Astrocyte of the hippocampus (primary cell): ENCODE results near the gene TOP3A.

Source experiments
- DNase-seq: peaks from one replicate; pipeline ENCODE4 v3.0.0; 2011; ENCODE audit warnings: low read depth, low spot score

Gene TOP3A

DNA sequence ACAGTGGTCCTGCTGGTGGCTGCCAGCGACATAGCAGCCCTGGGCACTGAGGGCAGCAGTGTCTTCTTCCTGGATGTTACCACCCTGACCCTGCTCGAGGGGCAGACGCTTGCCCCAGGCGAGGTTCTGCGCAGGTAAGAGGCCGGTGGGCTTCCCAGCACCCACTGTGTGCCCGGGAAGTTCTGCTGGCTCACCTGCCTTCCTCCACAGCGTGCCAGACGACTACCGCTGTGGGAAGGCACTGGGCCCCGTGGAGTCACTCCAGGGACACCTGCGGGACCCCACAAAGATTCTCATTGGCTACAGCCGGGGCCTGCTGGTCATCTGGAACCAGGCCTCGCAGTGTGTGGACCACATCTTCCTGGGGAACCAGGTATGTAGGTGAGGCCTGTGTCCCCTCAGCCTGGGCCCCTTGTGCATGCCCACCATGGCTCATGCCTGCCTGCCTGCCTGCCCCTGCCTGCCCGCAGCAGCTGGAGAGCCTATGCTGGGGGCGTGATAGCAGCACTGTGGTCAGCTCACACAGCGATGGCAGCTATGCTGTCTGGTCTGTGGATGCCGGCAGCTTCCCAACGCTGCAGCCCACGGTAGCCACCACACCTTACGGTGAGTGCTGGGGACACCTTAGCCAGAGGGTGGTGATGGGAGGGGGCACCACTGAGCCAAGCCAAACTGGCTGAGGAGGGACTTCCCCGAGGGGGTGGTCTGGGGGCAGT, 80.8 kb downstream of the TOP3A start:
- DNase-seq, result no peak

DNA sequence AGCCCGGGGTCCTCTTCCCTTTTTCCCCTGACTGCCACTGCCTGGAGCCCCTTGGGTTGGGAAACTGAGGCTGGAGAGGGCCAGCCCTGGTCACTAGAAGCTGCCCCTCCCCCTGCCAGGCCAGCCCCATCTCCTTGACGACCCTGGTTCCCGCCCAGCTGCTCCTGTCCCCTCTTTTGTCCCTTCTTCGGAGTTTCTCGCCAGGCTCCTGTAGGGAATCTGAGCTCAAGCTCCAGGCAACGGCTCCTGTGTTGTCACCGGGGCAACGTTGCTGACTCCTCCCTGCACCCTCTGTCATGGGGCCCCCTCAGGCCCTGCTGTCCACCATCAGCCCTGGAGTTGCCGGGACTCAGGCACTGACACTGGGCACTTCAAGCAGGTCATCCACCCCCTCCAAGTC, 83.6 kb downstream of the TOP3A start:
- DNase-seq, result no peak

DNA sequence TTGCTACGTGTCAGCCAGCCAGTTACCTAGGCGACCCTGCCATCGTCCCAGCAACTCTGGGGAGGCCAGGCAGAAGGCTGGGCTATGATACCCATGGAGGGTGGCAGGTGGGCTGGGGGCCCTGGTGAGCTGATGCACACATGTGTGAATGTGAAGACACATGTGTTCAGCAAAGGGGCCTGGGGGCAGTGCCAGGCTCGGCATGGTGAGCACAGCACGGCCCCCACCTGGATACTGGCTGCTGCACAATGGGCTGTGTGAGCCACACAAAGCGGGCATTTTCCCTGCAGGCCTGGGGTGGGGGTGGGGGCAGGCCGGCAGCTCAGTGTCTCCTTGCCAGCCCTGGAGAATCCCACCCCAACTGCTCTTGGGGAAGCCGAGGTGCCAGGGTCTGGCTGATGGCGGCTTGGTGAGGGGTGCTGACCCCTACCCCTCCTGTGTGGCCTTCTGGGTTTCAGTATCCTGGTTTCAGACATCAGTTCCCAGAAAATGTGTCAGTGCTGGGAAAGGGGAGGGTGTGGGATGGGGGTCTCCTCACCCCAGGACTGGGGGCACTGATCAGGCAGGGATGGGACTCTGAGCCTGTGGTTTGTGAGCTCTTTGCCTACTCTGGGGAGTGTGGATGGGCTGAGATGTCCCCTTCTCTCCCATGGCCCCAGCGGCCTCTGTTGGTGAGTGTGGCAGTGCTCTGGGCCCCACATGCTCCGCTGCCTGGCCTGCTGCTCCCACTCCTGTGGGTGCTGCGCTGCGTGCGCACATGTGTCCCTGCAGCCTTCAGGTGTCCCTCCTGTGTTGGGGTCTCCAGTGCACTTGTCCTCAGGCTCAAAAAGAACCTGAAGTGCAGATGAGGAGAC, 84.3 kb downstream of the TOP3A start:
- DNase-seq, result no peak

DNA sequence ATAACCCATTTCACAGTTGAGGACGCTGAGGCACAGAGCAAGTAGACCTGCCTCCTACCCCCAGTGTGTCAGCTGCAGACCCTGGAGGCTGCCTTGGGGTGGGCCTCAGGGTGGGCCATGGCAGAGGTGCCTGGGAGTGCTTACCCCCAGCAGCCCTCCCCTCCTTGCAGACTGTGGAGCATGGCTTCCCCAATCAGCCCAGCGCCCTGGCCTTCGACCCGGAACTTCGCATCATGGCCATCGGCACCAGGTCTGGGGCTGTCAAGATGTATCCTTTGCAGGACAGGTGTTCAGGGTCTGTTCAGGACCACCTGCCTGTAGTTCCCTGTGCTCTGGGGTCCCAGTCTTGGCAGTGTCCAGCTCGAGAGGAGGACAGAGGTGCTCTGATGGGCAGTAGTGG, 85.0 kb downstream of the TOP3A start:
- no peak for DNase-seq

- no peak for DNase-seq
Measured at GRCh38 chr17:18229254-18229653, 85.5 kb downstream of the TOP3A start.

DNA sequence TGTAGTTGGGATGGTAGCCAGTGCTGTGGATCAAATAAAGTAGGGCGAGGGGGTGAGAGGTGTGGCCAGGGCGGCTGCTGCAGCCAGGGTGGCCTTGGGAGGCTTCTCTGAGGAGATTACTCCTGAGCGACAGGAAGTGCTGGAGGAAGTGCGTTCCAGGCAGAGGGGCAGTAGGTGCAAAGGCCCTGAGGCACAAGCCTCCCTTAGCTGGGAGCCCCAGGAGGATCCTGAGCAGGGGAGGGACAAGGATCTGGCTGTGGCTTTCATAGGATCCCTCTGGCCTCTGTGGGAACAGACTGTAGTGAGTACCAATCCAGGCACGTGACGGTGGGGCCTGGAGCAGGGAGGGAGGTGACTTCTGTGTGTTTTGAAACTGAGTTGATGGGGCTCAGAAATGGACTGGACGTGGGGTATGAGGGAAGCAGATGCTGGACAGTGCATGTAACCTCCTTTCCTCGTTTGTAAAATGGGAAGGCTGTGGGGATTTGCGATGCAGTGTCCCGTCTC, 86.6 kb downstream of the TOP3A start:
- DNase-seq, result no peak

DNA sequence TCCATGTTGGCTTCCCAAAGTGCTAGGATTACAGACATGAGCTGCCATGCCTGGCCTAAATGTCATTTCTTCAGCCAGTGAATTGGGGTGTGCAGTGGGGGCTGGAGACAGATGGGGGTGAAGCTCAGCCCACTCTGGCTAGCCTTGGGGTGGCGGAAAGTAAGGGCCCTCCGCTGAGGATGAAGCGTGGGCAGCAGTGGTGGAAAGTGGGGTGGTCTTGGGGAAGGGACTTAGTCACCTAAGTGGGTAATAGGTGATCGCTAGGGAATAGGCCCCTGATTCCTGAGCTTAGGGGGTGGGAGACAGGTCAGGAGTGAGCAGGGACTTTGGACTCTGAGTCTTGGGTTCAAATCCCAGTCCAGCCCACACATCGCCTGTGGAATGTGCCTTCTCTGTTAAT, 87.2 kb downstream of the TOP3A start:
- DNase-seq, result no peak

- DNase-seq, result peak; percentile 29
Measured at GRCh38 chr17:18226284-18226945, 88.4 kb downstream of the TOP3A start.

DNA sequence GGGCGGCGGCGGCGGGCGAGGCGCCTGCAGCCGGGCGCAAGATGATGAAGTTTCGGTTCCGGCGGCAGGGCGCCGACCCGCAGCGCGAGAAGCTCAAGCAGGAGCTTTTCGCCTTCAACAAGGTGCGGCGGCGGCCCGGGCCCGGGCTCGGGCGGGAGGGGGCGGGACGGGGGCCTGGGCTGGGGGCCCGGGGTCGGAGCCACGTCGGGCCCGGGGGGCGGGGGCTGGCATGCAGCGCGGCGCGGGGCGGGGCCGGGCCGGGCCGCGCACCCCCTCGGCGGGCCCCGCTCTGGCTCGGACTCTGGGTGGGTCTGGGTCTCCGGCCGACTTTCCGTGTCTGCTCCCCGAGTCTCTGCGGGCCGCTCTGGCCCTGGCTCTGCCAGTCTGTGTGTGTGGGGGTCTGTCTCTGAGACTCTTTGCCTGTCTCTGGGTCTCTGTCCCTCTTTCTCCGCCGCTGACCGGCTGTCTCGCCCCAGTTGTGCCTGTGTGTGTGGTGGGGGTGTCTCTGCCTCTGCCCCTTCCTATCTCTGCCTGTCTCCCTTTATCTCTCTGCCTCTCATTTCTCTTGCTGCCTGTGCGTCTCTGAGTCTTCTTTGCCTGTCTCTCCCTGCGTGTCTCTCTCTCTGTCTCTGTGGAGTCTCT, 89.0 kb downstream of the TOP3A start:
- DNase-seq, result no peak

GRCh38 chr17:18225121-18225641, 89.6 kb downstream of the TOP3A start, which contains the start of gene LLGL1:
Gene LLGL1 (plus strand): TSS chr17:18225635. CDS start chr17:18225683, 48 bp downstream.
- peak; percentile 99 for DNase-seq

DNA sequence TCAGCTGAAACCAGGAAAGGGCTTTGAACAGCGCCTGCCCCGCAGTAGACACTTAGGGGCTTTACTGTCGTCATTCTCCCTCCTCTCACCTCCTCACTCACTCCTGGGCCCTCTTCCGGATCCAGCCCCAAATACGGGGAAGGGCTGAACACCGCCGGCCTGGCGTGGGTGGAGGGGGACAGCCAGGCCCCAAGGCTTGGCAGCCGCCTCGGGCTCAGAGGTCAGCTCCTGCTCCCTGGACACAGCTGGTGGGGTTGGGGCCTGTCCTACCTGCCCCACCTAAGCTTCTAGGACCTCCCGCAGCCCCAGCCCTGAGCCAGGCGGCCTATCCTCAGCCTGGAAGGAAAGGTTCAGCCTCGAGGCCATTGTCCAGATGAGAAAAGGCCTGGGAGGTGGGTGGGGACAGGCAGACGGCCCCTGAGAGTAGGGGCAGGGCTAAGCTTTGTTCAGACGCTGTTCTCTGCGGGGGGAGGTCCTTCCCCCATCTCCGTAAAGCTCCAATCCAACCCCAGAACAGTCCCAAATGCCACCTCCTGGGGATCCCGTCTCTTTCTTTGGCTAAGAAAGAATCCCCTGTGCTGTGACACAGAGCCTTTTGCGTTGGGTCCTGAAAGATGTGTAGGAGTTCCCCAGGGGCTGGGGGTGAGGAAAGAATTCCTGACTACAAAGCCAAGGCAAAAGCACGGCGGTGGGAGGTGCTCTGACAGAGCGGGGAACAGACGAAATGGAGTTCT, 90.2 kb downstream of the TOP3A start:
- DNase-seq, result peak; percentile 46

GRCh38 chr17:18224053-18224386, 90.8 kb downstream of the TOP3A start:
- no peak for DNase-seq
